BE2C (cell line): Measurements from ENCODE around the gene USH2A.

Experiments used
- DNase-seq: peaks from one replicate; pipeline ENCODE4 v3.0.0-alpha.2; 2020
- H3K27me3 ChIP-seq: fragments of 250-450 bp; sonication (Bioruptor Pico); 2 replicates; pipeline ENCODE4 v1.5.1; 2020; ENCODE audit warnings: mild to moderate bottlenecking
- H3K36me3 ChIP-seq: fragments of 250-450 bp; sonication (Bioruptor Pico); 2 replicates; pipeline ENCODE4 v1.5.1; 2020; ENCODE audit warnings: mild to moderate bottlenecking
- H3K4me1 ChIP-seq: fragments of 250-450 bp; sonication (Bioruptor Pico); 2 replicates; pipeline ENCODE4 v1.5.1; 2020
- H3K4me3 ChIP-seq: 2 replicates; pipeline ENCODE4 v1.5.1; 2011; ENCODE audit warnings: low read depth, low read length
- H3K9me3 ChIP-seq: fragments of 250-450 bp; sonication (Bioruptor Pico); 2 replicates; pipeline ENCODE4 v1.5.1; 2020
- TF ChIP-seq, protein P1 (sequence below): IDR thresholded peaks from 2 replicates; pipeline ENCODE4 v1.5.1; 2012; ENCODE audit warnings: mild to moderate bottlenecking, low read depth, low read length

Gene USH2A

DNA sequence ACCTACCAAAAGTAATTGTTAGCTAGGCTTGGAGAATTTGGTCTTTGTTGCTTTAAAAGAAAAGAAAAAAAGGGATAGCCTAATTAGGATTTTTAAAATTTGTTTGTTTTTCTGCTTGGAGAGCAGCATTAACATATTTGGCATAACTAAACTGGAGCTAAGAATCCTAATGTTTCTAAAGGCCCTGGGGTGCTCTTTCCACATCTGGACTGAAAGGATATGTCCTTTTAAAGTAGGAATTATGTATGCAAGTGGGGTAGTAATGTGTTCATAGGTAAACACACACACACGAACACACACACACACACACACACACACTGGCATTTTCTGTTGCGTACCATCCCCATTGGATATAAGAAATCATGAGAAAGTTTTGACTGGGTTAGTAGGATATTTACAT is 742.2 kb downstream of the USH2A start:
- no peaks in the 10 kb centered on the region for H3K36me3 ChIP-seq
- H3K4me1 ChIP-seq, result no peaks in the 10 kb centered on the region
- no peak for DNase-seq
- H3K4me3 ChIP-seq, result no peak overlapping the region
- H3K27me3 ChIP-seq, result no peaks in the 10 kb centered on the region
- TF ChIP-seq, protein P1, sequence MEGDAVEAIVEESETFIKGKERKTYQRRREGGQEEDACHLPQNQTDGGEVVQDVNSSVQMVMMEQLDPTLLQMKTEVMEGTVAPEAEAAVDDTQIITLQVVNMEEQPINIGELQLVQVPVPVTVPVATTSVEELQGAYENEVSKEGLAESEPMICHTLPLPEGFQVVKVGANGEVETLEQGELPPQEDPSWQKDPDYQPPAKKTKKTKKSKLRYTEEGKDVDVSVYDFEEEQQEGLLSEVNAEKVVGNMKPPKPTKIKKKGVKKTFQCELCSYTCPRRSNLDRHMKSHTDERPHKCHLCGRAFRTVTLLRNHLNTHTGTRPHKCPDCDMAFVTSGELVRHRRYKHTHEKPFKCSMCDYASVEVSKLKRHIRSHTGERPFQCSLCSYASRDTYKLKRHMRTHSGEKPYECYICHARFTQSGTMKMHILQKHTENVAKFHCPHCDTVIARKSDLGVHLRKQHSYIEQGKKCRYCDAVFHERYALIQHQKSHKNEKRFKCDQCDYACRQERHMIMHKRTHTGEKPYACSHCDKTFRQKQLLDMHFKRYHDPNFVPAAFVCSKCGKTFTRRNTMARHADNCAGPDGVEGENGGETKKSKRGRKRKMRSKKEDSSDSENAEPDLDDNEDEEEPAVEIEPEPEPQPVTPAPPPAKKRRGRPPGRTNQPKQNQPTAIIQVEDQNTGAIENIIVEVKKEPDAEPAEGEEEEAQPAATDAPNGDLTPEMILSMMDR, result no peak
- no peaks in the 10 kb centered on the region for H3K9me3 ChIP-seq

DNA sequence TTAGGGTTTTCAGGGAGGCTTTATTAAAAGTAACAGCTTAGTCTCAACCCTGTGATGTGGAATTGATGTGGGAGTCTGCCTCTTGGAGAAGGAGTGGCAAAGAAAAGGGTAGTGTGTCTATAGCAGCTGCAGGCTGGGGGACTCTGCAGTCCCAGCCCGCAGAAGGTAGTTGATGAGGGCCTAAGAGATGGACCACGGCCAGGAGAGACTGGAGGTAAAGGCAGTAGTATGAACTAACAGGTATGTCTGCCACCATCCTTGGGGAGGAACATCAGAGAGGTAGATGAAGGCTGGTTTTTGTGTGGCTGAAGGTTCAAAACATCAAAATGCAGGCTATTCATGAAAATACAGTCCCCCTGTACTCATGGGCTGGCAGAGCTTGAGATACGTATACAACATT is 744.0 kb downstream of the USH2A start:
- H3K27me3 ChIP-seq, result no peaks in the 10 kb centered on the region
- TF ChIP-seq, protein P1, result no peak
- H3K36me3 ChIP-seq, result no peaks in the 10 kb centered on the region
- DNase-seq, result no peak
- no peaks in the 10 kb centered on the region for H3K4me1 ChIP-seq
- no peak overlapping the region for H3K4me3 ChIP-seq
- H3K9me3 ChIP-seq, result no peaks in the 10 kb centered on the region

DNA sequence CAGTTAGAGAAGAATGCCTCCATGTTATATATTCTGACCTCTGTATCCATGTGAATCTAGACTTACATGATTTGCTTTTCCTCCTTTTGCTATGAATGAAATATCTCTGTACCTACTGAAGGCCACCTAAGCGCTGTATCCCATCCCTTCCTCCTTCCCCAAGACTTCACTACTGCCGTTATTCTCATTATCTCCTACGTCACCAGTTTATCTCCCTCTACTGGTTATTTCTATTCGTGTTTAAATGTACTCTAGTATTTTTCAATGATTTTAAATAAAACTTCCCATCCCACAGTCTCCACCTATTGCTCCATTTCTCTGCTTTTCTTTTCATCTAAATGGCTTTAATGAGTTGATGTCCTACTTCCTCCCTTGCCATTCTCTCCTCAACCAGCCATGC is 746.1 kb downstream of the USH2A start:
- TF ChIP-seq, protein P1, result no peak
- Histone ChIP-seq H3K4me3 (no peak overlapping the region), H3K9me3 (no peaks in the 10 kb centered on the region), H3K36me3 (no peaks in the 10 kb centered on the region), H3K27me3 (no peaks in the 10 kb centered on the region), H3K4me1 (no peaks in the 10 kb centered on the region)
- no peak for DNase-seq

- Histone ChIP-seq H3K4me1 (no peaks in the 10 kb centered on the region), H3K4me3 (no peak overlapping the region), H3K27me3 (peaks cover 8% of the 10 kb centered on the region; the same call in 1 of the 2 replicates), H3K9me3 (no peaks in the 10 kb centered on the region), H3K36me3 (no peaks in the 10 kb centered on the region)
- TF ChIP-seq, protein P1, result no peak
- no peak for DNase-seq
Observed at GRCh38 chr1:215673943-215674342, 749.3 kb downstream of the USH2A start.

- H3K36me3 ChIP-seq, result no peaks in the 10 kb centered on the region
- no peak for DNase-seq
- no peak overlapping the region for H3K4me3 ChIP-seq
- H3K27me3 ChIP-seq, result peaks cover 8% of the 10 kb centered on the region; the same call in 1 of the 2 replicates
- H3K4me1 ChIP-seq, result no peaks in the 10 kb centered on the region
- H3K9me3 ChIP-seq, result no peaks in the 10 kb centered on the region
- TF ChIP-seq, protein P1, result no peak; the same call in 1 of the 2 replicates
Observed at GRCh38 chr1:215672482-215672881, 750.8 kb downstream of the USH2A start.

- H3K36me3 ChIP-seq, result no peaks in the 10 kb centered on the region
- no peaks in the 10 kb centered on the region for H3K9me3 ChIP-seq
- H3K4me1 ChIP-seq, result no peaks in the 10 kb centered on the region
- H3K27me3 ChIP-seq, result peaks cover 14% of the 10 kb centered on the region; the same call in 1 of the 2 replicates
- TF ChIP-seq, protein P1, result no peak
- DNase-seq, result no peak
- no peak overlapping the region for H3K4me3 ChIP-seq
Observed at GRCh38 chr1:215669806-215670491, 753.3 kb downstream of the USH2A start.
